Cardiac fibroblast (primary cell): ENCODE results near the gene DLGAP4.

Source experiments
- DNase-seq, 2 donors: peaks; one replicate each; pipeline versions ENCODE4 v3.0.0 to v3.0.0-alpha.2; 2010; ENCODE audit warnings: low read depth in 2 of 2
- H3K4me3 ChIP-seq, 2 donors: replicated peaks in 1 of 2; 1 replicate in 1 of 2; 2 replicates in 1 of 2; pipeline ENCODE4 v1.5.1; 2011; ENCODE audit warnings: low read depth in 2 of 2, low read length in 2 of 2, mild to moderate bottlenecking in 2 of 2, moderate library complexity in 1 of 2
- TF ChIP-seq, protein P1 (sequence below): IDR thresholded peaks from one replicate; pipeline ENCODE4 v1.5.1; 2011; ENCODE audit warnings: low read depth, mild to moderate bottlenecking, low read length, inconsistent platforms

Gene DLGAP4

DNA sequence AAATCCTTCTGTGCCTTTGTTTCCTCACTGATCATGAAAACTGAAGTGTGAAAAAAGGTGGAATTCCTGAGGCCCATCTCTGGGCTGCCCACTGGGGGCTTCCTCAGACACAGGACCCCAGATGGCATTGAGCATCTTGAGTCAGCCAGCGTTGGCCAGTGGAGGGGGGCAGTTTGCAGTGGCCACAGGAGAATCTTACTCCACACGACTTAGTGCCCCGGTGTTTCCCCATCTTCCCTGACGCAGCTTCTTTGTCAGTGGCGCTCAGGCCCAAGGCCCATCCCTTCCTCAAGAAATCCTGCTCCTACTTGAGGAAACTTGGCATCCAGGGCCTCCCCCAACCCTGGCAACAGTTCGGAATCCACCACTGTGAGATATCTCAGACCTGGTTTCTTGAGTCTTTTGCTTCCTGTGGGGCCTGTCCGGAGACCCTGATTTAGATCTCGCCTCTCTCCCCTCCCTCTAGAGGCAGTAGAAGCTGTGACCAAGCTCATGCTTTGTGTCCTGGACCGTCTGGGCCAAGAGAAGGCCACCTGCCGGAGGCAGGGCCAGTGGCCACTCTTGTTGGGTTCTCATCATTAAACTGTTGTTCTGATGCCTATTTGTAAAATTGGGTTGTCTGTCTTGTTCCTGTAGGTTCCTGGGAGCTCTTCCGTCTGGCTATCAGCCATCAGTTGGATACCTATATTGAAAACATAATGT is 20.2 kb upstream of the DLGAP4 start:
- DNase-seq, result no peak
- TF ChIP-seq, protein P1, sequence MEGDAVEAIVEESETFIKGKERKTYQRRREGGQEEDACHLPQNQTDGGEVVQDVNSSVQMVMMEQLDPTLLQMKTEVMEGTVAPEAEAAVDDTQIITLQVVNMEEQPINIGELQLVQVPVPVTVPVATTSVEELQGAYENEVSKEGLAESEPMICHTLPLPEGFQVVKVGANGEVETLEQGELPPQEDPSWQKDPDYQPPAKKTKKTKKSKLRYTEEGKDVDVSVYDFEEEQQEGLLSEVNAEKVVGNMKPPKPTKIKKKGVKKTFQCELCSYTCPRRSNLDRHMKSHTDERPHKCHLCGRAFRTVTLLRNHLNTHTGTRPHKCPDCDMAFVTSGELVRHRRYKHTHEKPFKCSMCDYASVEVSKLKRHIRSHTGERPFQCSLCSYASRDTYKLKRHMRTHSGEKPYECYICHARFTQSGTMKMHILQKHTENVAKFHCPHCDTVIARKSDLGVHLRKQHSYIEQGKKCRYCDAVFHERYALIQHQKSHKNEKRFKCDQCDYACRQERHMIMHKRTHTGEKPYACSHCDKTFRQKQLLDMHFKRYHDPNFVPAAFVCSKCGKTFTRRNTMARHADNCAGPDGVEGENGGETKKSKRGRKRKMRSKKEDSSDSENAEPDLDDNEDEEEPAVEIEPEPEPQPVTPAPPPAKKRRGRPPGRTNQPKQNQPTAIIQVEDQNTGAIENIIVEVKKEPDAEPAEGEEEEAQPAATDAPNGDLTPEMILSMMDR, result no peak
- no peak overlapping the region for H3K4me3 ChIP-seq

DNA sequence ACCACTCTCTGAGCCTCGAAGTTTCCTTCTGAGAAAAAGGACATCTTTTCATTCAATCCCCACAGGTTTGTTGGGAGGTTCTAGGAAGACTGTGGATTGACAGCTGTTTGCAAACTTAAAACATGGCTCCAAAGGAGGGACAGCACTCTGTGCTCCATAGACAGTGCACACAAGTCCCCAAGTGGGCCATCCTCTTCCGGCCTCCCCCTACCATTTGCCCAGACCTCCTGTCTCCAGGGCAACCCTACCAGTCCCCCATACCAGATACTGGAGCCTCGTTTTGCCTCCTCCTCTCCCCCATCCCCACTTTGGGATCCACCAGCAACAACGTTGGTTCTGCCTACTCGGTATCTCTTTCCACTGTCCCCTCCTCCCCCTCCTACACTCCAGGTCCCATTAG is 8.5 kb upstream of the DLGAP4 start:
- DNase-seq, result no peak
- TF ChIP-seq, protein P1, result no peak
- no peak overlapping the region for H3K4me3 ChIP-seq

DNA sequence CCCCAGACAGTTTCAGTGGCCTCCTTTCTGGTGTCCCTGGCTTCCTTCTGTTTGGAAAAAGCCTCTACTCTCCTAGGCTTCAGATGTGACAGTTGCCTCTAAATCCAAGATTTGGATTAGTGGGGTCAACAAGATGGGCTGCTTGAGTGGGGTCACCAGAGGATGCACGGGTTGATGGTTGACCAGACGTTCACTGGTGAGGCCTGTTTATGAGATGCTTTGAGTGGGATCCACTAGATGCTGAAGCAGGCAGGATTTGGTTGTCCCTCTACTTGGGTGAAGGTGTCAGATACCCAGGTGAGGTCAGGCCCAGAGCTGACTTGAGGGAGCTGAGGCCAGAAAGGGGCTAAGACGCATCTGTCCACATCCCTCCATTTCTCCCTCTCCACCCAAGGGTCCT is 8.1 kb upstream of the DLGAP4 start:
- TF ChIP-seq, protein P1, result no peak
- DNase-seq, result no peak
- no peak overlapping the region for H3K4me3 ChIP-seq

DNA sequence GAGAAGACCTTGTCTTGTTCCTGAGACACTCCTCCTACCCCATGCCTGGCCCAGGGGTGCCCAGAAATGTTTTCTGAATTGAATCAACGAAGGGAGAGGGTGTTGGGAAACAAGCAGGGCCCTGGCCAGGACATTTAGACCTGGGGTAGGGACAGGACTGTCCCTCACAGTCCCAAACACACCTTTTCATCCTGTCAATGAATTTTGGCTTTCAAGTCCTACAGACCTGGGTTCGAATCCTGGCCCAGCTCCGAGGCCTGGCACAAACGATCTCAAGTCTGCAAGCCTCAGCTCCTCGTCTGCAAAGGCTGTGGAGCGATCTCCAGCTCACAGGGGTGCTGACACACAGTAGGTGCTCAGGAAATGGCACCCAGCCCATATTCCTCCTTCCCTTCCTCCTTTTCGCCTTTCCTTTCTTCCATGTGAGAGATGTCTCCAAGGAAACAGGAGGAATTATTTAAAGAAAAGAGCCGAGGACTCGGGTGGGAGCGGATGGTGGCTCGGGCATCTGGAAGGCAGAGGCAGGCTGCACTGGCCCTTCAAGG is 7.3 kb upstream of the DLGAP4 start:
- DNase-seq, result no peak
- TF ChIP-seq, protein P1, result no peak

DNA sequence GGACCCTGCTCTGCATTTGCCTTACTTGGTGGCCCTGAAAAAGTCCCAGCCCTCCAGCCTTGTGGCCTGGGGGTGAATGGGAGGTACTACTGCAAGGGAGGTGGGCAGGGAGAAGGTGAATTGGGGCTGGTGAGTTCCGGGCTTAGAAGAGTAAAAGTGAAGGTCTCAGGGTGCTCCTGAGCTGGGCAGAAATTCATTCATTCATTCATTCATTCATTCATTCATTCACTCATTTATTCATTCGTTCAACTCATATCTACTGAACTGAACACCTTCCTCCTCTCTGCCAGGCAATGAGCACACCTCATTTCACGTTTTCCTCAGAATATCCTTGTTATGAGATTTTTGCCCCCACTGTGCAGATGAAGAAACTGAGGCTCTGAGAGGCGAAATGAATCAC is 6.7 kb upstream of the DLGAP4 start:
- no peak for DNase-seq
- TF ChIP-seq, protein P1, result no peak
- no peak overlapping the region for H3K4me3 ChIP-seq

More for the DNA sequence above, 7.3 kb upstream of the DLGAP4 start:
- no peak overlapping the region for H3K4me3 ChIP-seq

DNA sequence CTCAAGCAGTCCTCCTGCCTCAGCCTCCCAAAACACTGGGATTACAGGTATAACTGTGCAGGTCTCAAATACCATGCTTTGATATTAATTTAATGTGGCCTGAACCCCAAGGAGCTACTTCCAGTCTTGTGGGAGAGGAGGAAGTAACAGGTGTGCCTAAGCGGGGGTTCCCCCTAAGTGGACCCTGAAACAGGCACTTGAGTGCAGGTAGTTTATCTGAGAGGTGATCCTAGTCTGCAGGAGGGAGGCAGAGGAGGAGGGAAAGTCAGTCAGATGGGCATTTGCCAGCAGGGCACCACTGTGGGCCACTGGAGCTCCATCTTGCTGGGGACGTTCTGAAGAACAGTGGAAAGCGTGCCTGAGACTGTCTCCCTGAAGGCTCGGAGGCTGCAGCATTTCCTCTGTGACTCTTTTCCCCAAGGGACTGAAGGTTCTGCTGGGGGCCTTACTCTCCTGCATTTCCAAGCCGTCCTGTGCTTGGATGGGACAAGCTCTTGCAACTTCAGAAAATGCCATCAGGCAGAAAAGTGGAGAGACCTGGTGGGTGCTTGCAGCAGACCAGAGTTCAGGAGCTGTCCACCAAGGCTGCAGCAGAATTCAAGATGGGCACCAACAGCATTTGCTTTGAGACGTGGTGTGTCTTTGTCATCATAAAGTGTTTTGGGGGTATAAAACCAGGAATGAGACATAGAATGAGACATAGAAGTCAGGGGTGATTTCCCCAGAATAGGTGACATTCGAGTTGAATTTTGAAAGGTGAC is 4.6 kb upstream of the DLGAP4 start:
- TF ChIP-seq, protein P1, result no peak
- H3K4me3 ChIP-seq, result no peak overlapping the region
- no peak for DNase-seq
